NOMO-1 (cell line): ENCODE data around the gene MUC5B.

ENCODE experiments used
- DNase-seq, 2 experiments: peaks; one replicate each; lab custom pipeline; 2025; ENCODE audit not compliant: unreplicated experiment in 2 of 2; lab: John Stamatoyannopoulos, UW

The MUC5B gene

DNA sequence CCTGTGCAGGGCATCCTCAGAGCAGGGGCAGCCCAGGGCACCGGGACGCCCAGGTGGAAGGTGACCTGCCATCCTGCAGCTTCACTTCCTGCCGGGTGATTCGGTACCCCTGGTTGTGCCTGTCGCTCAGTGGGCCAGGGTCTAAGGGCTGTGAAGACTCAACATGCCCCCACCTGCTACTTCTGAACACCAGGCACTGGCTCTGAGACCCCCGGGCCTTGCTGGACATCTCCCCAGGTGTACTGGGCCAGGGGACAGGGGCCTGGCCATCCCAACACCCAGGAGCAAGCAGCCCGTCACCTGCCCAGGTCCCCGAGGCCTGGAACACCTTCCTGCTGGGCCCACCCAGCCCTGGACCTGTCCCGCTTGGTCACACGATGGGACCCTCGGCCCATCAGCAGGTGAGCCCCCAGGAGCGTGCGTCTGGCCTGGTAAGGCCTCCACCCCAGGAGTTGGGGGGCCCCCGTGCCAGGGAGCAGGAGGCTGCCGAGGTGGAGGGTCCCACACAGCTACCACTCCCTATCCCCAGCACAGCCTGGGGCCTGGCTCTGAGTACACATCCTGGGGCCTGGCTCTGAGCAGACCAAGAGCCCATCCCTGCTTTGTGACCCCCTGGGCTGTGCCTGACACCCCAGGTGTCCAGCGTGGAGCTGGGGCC lies 3.9 kb upstream of the MUC5B start:
- no peak for DNase-seq

DNA sequence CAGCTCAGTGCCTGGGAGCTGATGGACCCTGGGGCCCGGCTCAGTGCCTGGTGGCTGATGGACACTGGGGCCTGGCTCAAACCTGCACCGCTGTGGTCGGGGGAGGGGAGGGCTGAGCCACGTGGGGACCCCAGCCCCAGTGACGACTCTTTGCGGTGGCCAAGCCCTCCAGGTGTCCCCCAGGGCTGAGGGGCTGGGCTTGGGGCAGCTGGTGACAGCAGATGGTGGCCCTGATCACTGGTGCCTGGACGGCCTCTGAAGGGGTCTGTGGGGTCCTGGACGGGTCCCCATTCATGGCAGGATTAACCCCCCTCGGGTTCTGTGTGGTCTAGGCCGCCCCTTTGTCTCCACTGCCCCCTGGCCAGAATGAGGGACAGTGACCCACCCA lies 3.4 kb upstream of the MUC5B start:
- DNase-seq, result no peak

DNA sequence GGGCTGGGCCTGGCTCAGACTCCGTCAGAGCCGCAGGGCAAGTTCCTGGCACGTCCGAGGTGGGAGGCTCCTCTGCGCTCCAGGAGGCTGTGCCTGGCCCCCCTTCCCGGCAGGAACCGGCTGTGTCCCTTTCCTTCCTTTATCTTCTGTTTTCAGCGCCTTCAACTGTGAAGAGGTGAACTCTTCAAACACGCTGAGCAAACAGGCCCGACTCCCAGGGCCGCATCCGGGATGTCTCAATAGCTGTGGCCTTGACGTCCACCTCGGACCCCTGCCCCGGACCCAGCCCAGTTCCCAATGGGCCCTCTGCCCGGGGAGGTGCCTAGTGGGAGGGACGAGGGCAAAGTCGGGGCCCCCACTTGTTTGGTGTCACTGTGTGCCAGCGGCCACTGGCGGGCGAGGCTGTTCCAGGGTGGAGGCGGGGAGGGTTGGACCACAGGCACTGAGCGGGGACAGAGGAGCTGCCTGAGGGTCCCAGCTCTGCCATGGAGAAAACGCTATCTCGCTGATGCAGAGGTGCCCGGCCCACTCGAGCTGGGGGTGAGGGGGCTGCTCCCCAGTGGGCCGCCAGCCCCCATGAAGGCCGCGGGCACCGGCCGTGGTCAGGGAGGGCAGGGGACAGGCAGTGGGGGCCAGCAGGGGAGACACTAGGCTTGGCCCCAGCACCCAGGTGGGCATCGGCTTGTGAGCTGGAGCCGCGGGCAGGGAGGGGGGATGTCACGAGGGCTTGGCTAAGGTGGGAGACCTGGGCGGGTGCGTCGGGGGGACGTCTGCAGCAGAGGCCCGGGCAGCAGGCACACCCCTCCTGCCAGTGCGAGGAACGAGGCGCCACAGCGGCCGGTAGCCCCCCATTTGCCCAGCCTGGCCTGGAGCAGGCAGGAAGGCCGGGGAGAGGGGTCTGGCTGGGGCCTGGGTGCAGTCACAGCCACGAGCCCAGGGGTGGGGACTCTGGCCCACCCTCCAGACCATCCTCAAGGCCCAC lies 2.7 kb upstream of the MUC5B start:
- no peak for DNase-seq

DNA sequence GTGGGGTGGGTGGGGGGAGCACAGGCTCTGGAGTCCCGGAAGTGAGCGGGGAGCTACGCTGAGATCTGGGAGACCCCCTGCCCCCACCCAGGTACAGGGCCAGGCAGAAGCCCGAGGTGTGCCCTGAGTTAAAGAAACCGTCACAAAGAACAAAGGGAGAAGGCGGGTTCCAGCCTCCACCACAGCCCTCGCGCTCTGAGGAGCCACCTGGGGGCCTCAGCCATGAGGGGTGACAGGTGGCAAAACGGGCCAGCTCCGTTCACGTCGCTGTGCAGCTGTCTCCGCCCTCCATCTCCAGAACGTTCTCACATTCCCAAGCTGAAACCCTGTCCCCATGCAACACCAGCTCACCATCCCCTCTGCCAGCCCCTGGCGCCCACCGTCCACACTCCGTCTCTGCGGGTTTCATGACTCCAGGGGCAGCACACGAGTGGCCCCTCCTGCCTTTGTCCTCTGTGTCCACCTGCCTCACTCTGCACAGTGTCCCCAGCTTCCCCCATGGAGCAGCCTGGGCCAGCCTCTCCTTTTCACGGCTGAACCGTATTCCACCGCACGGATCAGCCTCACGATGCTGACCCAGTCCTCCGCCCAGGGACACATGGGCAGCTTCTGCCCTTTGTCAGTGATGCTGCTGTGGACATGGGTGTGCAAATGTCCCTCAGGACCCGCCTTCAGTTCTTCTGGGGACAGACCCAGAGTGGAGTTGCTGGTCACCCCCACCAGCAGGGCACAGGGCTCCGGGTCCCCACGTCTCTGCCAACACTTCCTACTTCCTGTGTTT lies 1.7 kb upstream of the MUC5B start:
- no peak for DNase-seq

DNA sequence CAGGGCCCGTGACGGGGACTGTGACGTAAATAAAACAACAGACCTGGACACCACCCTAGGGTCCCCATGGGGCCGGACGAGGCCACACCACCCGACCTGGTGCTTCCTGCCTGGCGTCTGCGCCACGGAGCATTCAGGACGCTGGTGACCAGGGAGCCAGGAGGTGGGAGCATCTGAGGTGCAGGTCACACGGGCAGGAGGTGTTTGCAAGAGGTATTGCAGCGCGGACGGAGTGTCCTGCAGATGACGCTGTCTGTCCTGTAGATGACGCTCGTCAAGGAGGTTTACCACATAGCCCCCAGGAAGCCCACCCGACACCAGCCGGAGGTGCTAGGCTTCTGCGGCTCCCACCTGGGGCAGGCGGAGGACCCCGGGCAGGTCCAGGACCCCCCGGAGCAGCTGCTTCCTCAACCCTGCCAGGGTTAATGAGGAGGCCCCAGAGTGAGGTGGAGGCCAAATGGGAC lies 986 bp upstream of the MUC5B start:
- no peak for DNase-seq

DNA sequence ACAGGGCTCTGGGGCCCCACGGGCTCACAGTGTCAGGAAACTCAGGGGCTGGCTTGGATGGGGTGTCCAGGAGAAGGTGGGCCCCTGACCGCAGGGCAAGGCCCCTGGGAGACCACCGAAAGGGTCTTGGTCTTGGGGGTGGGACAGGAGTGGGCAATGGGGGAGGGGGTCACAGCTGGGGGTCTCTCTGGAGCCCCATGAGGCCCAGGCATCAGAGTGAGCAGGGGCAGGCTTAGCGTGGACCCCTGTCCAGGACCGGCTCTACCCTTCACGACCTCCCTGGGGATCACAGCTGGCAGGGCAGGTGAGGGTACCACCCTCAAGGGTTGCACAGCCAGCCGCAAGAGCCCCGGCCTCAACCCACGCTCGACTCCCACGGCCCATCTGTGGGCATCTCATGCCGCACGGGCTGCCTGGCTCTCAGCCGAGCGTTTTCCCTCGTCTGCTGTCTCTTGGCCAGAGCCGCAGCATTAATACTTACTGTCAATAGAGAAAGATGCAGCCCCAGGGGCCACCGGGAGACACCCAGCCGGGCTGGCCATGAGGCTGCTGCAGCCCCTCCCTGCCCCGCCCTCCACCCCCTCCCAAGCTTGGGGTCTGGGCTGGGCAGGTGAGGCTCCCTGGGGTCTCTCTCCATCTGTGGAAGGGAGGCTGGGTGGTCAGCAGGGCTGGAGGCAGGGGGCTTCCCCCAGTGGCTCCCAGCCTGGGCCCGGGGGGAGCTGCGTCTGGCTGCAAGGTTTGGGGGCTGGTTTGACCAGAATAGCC lies 662 bp downstream of the MUC5B start:
- no peak for DNase-seq

DNA sequence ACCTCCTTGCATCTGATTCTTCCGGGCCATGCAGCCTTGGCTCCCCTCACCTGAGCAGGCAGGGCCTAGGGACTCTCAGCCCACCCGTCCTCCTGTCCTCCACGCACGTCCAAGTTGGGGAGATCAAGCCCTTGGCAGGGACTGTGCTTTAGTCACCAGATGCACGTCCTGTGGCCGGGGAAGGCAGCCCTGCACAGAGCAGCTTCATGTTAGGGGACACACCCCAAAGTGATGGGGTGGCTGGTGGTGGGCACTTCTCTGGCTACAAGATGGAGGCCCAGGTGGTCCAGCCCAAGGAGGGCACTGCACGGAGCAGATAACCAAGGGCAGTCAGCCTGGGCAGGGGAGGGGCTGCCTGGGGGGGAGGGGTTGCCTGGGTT lies 1.2 kb downstream of the MUC5B start:
- DNase-seq, result no peak

DNA sequence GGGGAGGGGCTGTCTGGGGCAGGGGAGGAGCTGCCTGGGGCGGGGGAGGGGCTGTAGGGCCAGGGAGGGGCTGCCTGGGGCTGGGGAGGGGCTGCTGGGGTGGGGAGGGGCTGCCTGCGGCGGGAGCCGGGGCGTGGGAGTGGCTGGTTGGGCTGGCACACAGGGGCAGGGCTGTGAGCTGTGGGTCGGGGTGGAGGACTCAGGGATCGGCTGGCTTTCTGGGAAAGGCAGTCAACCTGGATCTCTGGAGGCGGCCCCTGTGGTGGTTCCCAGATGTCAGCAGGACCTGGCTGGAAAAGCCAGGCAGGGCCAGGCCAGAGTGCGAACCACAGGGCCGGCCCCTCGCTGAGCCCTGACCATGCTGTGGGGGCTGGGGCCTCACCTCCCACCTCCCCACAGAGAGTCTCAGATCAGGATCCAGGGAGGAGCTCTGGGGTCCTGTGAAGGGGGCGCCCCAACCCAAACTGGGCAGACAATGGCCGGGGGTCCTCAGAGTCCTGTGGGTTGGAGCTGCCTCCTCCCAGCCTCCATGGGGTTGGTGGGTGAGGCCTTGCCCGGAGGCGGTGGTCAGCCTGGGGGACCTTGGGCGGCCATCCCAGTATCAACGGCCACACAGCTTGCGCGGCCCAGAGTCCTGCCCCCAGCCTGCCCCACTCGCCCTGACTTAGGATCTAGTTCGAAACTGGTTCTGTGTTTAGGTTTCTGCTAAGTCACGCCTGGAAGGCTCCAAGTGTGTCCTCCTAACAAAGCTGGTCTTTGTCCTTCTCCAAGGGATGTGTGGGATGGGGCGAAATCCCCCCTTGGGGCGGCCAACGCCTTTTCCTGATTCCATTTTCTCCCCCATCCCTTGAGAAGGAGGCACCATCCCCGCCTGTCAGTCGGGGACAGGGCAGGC lies 1.9 kb downstream of the MUC5B start:
- no peak for DNase-seq

DNA sequence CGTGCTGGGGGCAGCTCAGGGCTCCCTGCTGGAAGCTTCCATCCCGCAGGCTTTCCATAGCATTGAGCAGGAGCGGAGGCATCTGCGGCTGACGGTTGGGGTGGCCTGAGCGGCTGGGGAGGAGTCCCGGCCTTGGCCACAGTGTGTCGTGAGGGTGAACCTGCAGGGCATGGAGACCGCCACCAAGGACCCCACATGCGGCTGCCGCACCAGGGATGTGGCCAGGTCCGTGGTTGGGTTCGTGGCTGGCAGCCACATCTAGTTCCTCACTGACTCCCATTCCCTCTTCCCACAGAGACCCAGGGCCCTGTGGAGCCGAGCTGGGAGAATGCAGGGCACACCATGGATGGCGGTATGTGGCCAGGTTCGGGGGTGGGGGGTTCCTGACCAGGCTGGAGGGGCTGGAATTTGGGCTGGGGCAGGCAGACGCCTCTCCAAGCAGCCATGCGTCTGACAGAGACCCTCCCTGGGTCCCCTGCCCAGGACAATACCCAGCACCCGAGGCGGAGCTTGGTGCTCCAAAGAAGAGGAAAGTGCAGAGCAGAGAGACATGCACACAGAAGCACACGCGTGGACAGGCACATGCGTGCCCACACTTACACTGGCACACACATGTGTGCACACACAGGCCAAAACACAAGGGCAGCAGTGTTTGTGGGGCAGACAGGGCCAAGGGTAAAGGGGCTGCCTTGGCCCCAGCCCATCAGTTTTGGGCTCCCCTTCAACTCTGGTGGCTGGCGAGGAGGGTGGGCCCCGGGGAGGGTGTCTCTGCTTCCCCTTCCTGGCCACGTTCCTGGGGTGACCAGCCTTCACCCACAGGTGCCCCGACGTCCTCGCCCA lies 2.7 kb downstream of the MUC5B start:
- no peak for DNase-seq

DNA sequence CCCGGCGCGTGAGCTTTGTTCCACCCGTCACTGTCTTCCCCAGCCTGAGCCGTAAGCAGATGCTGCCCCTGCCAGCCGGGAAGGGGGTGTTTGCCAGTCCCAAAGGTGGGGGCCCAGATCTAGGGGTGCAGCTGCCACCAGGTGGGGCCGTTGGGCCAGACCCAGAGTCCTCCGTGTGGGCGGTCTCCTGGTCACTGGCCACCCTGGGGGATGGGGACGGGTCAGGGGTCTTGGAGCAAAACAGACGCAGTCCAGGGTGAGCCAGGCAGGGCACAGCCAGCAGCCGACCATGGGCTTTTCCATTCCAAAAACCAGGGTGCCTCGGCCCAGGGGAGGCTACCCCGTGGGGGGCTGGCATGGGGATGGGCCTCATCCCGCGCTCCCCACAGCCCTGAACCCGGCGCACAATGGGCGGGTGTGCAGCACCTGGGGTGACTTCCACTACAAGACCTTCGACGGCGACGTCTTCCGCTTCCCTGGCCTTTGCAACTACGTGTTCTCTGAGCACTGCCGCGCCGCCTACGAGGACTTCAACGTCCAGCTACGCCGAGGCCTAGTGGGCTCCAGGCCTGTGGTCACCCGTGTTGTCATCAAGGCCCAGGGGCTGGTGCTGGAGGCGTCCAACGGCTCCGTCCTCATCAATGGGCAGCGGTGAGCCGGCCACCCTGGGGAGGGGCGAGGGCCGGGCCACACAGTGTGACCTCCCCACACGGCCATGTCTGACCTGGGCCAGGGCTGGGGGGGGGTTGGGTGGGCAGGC lies 3.5 kb downstream of the MUC5B start:
- DNase-seq, result no peak

DNA sequence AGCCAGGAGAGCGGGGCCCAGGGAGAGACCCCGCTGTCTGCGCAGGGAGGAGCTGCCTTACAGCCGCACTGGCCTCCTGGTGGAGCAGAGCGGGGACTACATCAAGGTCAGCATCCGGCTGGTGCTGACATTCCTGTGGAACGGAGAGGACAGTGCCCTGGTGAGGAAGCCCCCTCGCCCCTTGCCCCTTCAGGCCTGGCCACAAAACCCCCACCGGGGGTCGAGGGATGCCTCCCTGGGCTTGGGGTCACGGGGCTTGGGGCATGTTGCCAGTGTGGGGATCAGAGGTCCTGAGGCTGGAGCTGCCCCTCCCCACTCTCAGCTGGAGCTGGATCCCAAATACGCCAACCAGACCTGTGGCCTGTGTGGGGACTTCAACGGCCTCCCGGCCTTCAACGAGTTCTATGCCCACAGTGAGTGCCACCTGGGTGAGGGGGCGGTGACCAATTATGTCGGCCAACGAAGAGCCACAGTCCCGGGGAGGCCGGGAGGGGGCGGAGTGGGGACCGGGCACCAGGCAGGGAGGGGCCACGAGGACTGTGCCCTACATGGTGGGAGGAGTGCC lies 4.2 kb downstream of the MUC5B start:
- DNase-seq, result no peak

DNA sequence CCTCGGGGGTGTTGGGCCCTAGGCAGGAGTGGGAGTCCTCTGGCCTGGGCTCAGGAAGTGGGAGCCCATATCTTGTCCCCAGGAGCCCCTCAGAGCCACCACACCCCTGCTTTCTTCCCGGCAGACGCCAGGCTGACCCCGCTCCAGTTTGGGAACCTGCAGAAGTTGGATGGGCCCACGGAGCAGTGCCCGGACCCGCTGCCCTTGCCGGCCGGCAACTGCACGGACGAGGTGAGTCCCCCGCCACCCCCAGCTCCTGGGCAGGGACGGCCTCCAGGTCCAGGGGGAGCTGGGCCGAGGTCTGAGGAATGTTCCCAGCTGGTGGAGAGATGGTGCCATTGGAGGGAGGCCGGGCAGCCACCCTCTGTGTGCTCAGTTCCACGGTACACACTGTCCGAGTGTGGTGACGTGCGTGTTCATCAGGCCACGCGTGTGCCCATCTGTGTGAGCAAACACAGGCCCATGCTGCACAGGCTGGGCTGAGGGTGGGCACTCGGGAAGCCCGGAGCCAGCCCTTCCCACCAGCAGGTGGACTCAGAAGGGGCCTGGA lies 4.8 kb downstream of the MUC5B start:
- DNase-seq, result no peak

DNA sequence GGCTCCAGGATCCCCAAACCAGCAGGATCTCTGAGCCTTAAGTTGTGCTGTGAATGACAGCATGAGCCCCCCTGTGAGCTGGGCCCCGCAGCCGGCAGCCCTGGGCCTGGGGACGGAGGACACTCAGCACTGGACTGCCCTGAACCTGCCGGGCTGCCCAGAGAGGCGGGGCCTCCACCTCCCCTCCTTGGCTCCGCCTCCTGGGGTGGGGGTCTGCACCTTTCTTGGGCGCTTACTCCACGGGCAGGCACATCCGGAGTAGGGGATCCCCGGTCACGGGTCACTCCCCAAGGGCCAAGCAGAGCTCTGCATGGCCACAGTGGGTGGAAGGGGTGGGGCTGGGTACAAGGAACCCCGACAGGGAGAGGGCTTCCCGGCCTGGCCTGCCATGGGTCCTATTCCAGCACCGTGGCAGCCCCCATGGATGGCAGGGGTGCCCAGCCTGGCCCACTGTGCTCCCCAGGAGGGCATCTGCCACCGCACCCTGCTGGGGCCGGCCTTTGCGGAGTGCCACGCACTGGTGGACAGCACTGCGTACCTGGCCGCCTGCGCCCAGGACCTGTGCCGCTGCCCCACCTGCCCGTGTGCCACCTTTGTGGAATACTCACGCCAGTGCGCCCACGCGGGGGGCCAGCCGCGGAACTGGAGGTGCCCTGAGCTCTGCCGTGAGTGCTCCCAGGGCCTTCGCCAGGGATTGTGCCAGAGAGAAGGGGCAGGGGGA lies 5.4 kb downstream of the MUC5B start:
- DNase-seq, result no peak

DNA sequence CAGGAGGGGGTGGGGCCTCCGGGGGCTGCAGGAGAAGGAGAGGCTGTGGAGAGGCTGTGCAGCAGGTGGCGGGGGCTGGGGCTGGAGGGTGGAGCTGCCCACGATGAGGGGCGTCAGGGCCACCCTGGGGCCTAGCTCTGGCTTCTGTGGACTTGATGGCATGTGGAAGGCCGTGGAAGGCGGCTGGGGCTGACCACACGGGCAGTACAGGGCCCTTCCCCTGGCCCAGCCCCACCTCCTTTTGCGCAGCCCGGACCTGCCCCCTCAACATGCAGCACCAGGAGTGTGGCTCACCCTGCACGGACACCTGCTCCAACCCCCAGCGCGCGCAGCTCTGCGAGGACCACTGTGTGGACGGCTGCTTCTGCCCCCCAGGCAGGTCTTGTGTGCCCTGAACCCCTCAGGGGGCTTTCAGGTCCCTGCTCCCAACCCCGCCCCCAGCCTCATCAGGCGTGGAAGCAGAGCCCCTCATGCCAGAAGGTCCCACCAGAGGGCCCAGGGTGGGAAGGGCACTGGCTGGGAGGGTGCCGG lies 6.1 kb downstream of the MUC5B start:
- DNase-seq, result no peak

DNA sequence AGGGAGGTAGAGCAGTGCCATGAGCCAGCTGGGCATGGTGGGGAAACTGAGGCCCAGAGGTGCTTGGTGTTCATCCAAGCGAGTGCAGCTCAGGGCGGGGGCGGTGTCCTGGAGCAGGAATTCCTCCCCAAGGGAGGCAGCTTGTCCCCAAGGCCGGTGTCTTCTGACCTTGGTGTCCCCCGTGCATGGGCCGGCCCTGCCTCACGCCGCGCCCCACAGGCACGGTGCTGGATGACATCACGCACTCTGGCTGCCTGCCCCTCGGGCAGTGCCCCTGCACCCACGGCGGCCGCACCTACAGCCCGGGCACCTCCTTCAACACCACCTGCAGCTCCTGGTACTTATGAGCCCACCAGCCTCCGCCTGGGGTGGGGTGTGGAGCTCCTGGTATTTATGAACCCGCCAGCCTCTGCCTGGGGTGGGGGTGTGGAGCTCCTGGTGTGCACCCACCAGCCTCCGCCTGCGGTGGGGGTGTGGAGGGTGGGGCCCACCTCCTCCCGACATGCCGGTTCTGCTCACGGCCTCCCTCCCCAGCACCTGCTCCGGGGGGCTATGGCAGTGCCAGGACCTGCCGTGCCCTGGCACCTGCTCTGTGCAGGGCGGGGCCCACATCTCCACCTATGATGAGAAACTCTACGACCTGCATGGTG lies 6.7 kb downstream of the MUC5B start:
- DNase-seq, result no peak

DNA sequence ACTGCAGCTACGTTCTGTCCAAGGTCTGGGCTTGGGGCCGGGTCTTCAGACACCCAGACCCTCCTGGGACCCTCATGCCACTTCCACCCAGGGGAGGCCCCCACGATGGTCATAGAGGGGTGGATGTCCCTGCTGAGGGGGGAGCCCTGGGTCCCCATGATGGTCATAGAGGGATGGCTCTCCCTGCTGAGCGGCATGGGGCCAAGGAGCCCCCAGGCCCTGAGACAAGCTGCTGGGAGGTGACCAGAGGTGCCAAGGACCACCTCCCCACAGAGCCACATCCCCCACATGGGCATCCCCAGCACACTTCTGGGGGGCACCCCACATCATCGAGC lies 7.2 kb downstream of the MUC5B start:
- no peak for DNase-seq
